ENCODE data around the gene NUAK2.

GRCh38 chr1:205319081-205320018 lies 2.2 kb downstream of the NUAK2 start:
- no peak for TF ChIP-seq CTCF (IDR thresholded peaks at IDR 0.05)
- TF ChIP-seq EP300 (IDR thresholded peaks at IDR 0.05) = no peak
- no peak for TF ChIP-seq POLR2A (IDR thresholded peaks at IDR 0.05; ENCODE audit: low read depth)

Measured in esophagus muscularis mucosa (tissue), 4 donors.